GM12878 (cell line): ENCODE data around the gene GSK3A. TPM values are rescaled to one million over a fixed set of nuclear protein-coding genes. Genes with fewer than 3 reads are reported as not detected.

Source experiments
- ATF3 ChIP-seq: IDR thresholded peaks from 2 replicates; pipeline ENCODE4 v1.6.1; 2011; ENCODE audit warnings: low read depth, mild to moderate bottlenecking, low read length, moderate library complexity, borderline replicate concordance; ENCODE audit errors: extremely low read depth
- CHD4 ChIP-seq: fragments of 200-600 bp; sonication (generic); IDR thresholded peaks from 2 replicates; pipeline ENCODE4 v1.6.1; 2016; ENCODE audit warnings: mild to moderate bottlenecking
- CREB1 ChIP-seq: IDR thresholded peaks from 2 replicates; pipeline ENCODE4 v1.6.1; 2012; ENCODE audit warnings: low read depth, mild to moderate bottlenecking, inconsistent platforms
- E2F8 ChIP-seq: fragments of 450-650 bp; IDR thresholded peaks from 2 replicates; pipeline ENCODE4 v1.6.1; 2018; ENCODE audit warnings: mild to moderate bottlenecking, low read depth, moderate library complexity; ENCODE audit not compliant: partially characterized antibody
- E4F1 ChIP-seq: fragments of 450-650 bp; IDR thresholded peaks from 2 replicates; pipeline ENCODE4 v1.6.1; 2018; ENCODE audit warnings: borderline replicate concordance, mild to moderate bottlenecking; ENCODE audit not compliant: partially characterized antibody
- EP300 ChIP-seq, 2 experiments: fragments of 150-350 bp in 1 of 2; IDR thresholded peaks; 2 replicates each; pipeline ENCODE4 v1.6.1; 2011 to 2012; ENCODE audit warnings: low read depth in 2 of 2, low read length in 2 of 2, borderline replicate concordance in 1 of 2, improper control_type of control experiment in 1 of 2, inconsistent platforms in 1 of 2; ENCODE audit not compliant: control insufficient read depth in 1 of 2
- HCFC1 ChIP-seq: fragments of 150-350 bp; IDR thresholded peaks from 2 replicates; pipeline ENCODE4 v1.6.1; 2014; ENCODE audit warnings: low read length
- HDGF ChIP-seq: fragments of 450-650 bp; IDR thresholded peaks from 2 replicates; pipeline ENCODE4 v1.6.1; 2016; ENCODE audit warnings: antibody characterized with exemption
- IKZF1 ChIP-seq: fragments of 450-650 bp; conservative IDR thresholded peaks from 2 replicates; pipeline ENCODE4 v1.6.1; 2017; ENCODE audit warnings: antibody characterized with exemption, mild to moderate bottlenecking
- MEF2A ChIP-seq: IDR thresholded peaks from 2 replicates; pipeline ENCODE4 v1.6.1; 2011; ENCODE audit warnings: low read depth, mild to moderate bottlenecking, low read length, moderate library complexity; ENCODE audit not compliant: insufficient read depth
- MTA2 ChIP-seq: fragments of 450-650 bp; IDR thresholded peaks from 2 replicates; pipeline ENCODE4 v1.6.1; 2016; ENCODE audit warnings: low read depth, mild to moderate bottlenecking, moderate library complexity
- NBN ChIP-seq: fragments of 450-650 bp; IDR thresholded peaks from 2 replicates; pipeline ENCODE4 v1.6.1; 2016
- NKRF ChIP-seq: fragments of 450-650 bp; conservative IDR thresholded peaks from 2 replicates; pipeline ENCODE4 v1.6.1; 2017; ENCODE audit warnings: mild to moderate bottlenecking, moderate library complexity
- NR2F1 ChIP-seq: fragments of 450-650 bp; conservative IDR thresholded peaks from 2 replicates; pipeline ENCODE4 v1.6.1; 2017; ENCODE audit warnings: mild to moderate bottlenecking
- PML ChIP-seq: IDR thresholded peaks from 2 replicates; pipeline ENCODE4 v1.6.1; 2012; ENCODE audit warnings: low read length, inconsistent platforms
- RELB ChIP-seq: fragments of 450-650 bp; IDR thresholded peaks from 2 replicates; pipeline ENCODE4 v1.6.1; 2017; ENCODE audit warnings: low read depth, mild to moderate bottlenecking, moderate library complexity
- SPI1 ChIP-seq: IDR thresholded peaks from 2 replicates; pipeline ENCODE4 v1.6.1; 2011; ENCODE audit warnings: low read depth, mild to moderate bottlenecking, low read length, moderate library complexity, borderline replicate concordance; ENCODE audit not compliant: insufficient read depth
- STAT1 ChIP-seq: fragments of 450-650 bp; conservative IDR thresholded peaks from 2 replicates; pipeline ENCODE4 v1.6.1; 2014; ENCODE audit warnings: antibody characterized with exemption, mild to moderate bottlenecking
- TBL1XR1 ChIP-seq: IDR thresholded peaks from 2 replicates; pipeline ENCODE4 v1.6.1; 2012; ENCODE audit warnings: low read depth, low read length, improper control_type of control experiment
- YBX1 ChIP-seq: fragments of 450-650 bp; IDR thresholded peaks from 2 replicates; pipeline ENCODE4 v1.6.1; 2016; ENCODE audit warnings: antibody characterized with exemption
- ZBED1 ChIP-seq: IDR thresholded peaks from 2 replicates; pipeline ENCODE4 v1.6.1; 2016; ENCODE audit warnings: borderline replicate concordance
- polyA plus RNA-seq, 11 experiments: library from polyadenylated mRNA; depleted of rRNA in 4 of 11; unstranded in 6 of 11; stranded (reverse) in 5 of 11; fragments of >200 nt; fragmentation: Nextera tagmentation in 4 of 11; fragmentation: Illumina TruSeq in 1 of 11; extraction: Ambion mirVana in 4 of 11; extraction: Trizol in 1 of 11; gene quantifications; 1 replicate in 1 of 11; 2 replicates in 10 of 11; pipeline versions ENCODE4 v1.2.1 to v1.2.3, GENCODE V29; 2011 to 2016; ENCODE audit warnings: inconsistent platforms in 2 of 11, missing spikeins in 2 of 11, low read depth in 1 of 11
- total RNA-seq, 4 experiments: library from RNA; depleted of rRNA in 3 of 4; stranded (reverse); fragments of >200 nt in 3 of 4; fragmentation: Illumina TruSeq in 1 of 4; extraction: Trizol in 1 of 4; gene quantifications; 2 replicates each; pipeline versions ENCODE4 v1.2.1 to v1.2.3, GENCODE V29; 2013 to 2021

Gene GSK3A
- total and polyA plus RNA-seq, 10 of the 15 experiments (the other 5 are each of a cell fraction or from before 2014, with no cell fraction given): 1.00 to 47.9 (median 15.2) TPM

GRCh38 chr19:42254089-42254849, 11.9 kb upstream of the GSK3A start (continued):
- TF ChIP-seq NKRF: no peak
- no peak for TF ChIP-seq ATF3
- no peak for TF ChIP-seq TBL1XR1
- no peak for TF ChIP-seq CHD4
- 0 out of 2 replicates have a peak, but pooled peaks have one; percentile 16 for TF ChIP-seq NR2F1
- peak; percentile 28; the same call in 1 of the 2 replicates for TF ChIP-seq HCFC1
- no peak for TF ChIP-seq PML
- TF ChIP-seq IKZF1: peak; percentile 52; the same call in 1 of the 2 replicates
- no peak for TF ChIP-seq STAT1
- TF ChIP-seq SPI1: no peak
- no peak for TF ChIP-seq ZBED1
- peak; percentile 81; the same call in 1 of the 2 replicates for TF ChIP-seq HDGF
- 0 out of 4 replicates have a peak, but pooled peaks of 1 of the 2 experiments have one; percentile 18 for TF ChIP-seq EP300 (IDR thresholded peaks at IDR 0.05; ENCODE audit: borderline replicate concordance in 1 of 2, control insufficient read depth in 1 of 2, low read depth in 2 of 2, low read length in 2 of 2)
- TF ChIP-seq MEF2A: no peak
- TF ChIP-seq MTA2: 0 out of 2 replicates have a peak, but pooled peaks have one; percentile 8
- TF ChIP-seq E2F8: peak; percentile 47
- TF ChIP-seq E4F1: peak; percentile 85
- TF ChIP-seq CREB1: 0 out of 2 replicates have a peak, but pooled peaks have one; percentile 36
- TF ChIP-seq NBN: peak; percentile 62
- peak; percentile 98 for TF ChIP-seq RELB
- no peak for TF ChIP-seq YBX1
